HEK293T (cell line): ENCODE results near the gene FAM9A.

Experiments
- ARNT ChIP-seq: fragments of 450-650 bp; IDR thresholded peaks from 2 replicates; pipeline ENCODE4 v1.6.1; 2017; ENCODE audit warnings: mild to moderate bottlenecking
- BHLHE40 ChIP-seq: fragments of 450-650 bp; IDR thresholded peaks from 2 replicates; pipeline ENCODE4 v1.6.1; 2016; ENCODE audit warnings: mild to moderate bottlenecking, moderate library complexity, borderline replicate concordance
- ELF4 ChIP-seq: fragments of 450-650 bp; IDR thresholded peaks from 2 replicates; pipeline ENCODE4 v1.6.1; 2017; ENCODE audit warnings: antibody characterized with exemption
- FOXA1 ChIP-seq: fragments of 450-650 bp; IDR thresholded peaks from 2 replicates; pipeline ENCODE4 v1.6.1; 2016; ENCODE audit warnings: mild to moderate bottlenecking
- FOXK2 ChIP-seq: fragments of 450-650 bp; IDR thresholded peaks from 2 replicates; pipeline ENCODE4 v1.6.1; 2016; ENCODE audit warnings: mild to moderate bottlenecking
- FOXM1 ChIP-seq: fragments of 450-650 bp; IDR thresholded peaks from 2 replicates; pipeline ENCODE4 v1.6.1; 2017; ENCODE audit warnings: mild to moderate bottlenecking, borderline replicate concordance
- L3MBTL2 ChIP-seq: fragments of 450-650 bp; conservative IDR thresholded peaks from 2 replicates; pipeline ENCODE4 v1.6.1; 2016; ENCODE audit warnings: mild to moderate bottlenecking
- SP1 ChIP-seq: fragments of 450-650 bp; IDR thresholded peaks from 2 replicates; pipeline ENCODE4 v1.6.1; 2017
- SUZ12 ChIP-seq: fragments of 450-650 bp; IDR thresholded peaks from 2 replicates; pipeline ENCODE4 v1.6.1; 2016; ENCODE audit warnings: mild to moderate bottlenecking
- ZNF384 ChIP-seq: fragments of 450-650 bp; IDR thresholded peaks from 2 replicates; pipeline ENCODE4 v1.6.1; 2016

GRCh38 chrX:8748855-8749254 lies 52.3 kb downstream of the FAM9A start:
- no peak for TF ChIP-seq ELF4
- TF ChIP-seq ARNT: no peak
- TF ChIP-seq ZNF384: no peak
- TF ChIP-seq FOXM1: no peak
- TF ChIP-seq L3MBTL2: no peak
- no peak for TF ChIP-seq FOXK2
- TF ChIP-seq FOXA1: no peak
- TF ChIP-seq SUZ12: no peak
- TF ChIP-seq BHLHE40: no peak
- TF ChIP-seq SP1: no peak
